Nucleus accumbens (tissue), 56 donors: Measurements from ENCODE around the gene RNF144B.
"Not testable (repeated sequence)": the region's sequence is repeated elsewhere in the genome, so short reads cannot be mapped to it uniquely, and the experiment has no call there.

Source experiments
- DNase-seq, 56 donors: peaks; one replicate each; lab custom pipeline; 2025; lab: John Stamatoyannopoulos, UW

Gene RNF144B

DNA sequence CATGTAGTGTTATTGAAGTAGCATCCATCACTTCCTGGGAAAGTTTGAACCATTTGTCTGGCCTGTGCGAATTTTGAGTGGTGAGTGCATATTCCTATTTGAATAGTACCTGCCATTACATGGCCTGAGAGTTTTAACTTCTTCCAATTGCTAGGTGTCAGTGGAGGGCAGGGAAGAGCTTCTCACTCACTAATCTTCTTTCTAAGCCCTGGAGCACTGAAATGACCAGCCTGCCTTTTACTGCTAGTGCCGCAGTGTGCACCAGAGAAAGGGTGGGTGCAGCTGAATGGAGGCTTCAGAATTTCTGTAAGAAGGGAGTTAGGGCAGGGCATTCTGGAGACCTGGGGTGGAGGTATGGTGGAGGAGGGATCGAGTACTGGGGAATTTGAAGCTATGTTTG lies 45.5 kb downstream of the RNF144B start:
- DNase-seq, result no peak

DNA sequence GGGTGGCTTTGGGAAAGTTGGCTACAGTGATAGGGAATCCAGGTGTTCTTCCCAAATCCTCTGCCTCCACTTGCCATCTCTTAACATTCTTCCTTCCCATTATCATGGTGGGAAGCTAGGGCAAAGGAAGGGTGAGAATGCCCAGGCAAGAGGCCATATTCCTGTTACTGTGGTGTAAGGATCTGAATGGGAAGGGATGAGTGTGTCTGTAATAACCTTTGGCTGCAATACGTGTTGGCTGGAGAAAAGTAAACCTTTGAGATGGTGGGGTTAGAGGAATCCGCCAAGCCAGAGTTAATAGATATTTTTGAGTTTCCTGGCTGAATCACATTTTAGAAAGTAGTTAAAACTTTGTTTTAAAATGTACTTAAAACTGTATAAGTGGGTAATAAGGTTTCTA lies 45.9 kb downstream of the RNF144B start:
- DNase-seq, result no peak

DNA sequence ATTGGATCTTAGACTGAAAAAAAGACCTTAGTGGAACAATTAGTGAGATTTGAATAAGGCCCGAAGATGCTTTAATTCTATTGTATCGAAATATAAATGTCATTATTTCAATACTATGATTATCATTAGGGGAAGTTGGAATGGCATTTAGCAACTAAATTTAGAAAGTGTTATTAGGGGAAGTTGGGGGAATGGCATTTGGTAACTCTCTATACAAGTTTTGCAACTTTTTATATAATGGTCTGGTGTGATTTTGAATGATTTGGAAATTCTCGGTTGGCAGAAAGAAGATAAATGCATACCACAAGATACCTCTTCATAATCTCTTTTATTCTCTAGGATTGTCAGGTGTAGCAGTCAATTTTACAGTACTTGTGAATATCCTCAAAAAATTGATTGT lies 49.2 kb downstream of the RNF144B start:
- DNase-seq, result no peak

GRCh38 chr6:18439581-18439980 lies 52.4 kb downstream of the RNF144B start:
- DNase-seq, result no peak

DNA sequence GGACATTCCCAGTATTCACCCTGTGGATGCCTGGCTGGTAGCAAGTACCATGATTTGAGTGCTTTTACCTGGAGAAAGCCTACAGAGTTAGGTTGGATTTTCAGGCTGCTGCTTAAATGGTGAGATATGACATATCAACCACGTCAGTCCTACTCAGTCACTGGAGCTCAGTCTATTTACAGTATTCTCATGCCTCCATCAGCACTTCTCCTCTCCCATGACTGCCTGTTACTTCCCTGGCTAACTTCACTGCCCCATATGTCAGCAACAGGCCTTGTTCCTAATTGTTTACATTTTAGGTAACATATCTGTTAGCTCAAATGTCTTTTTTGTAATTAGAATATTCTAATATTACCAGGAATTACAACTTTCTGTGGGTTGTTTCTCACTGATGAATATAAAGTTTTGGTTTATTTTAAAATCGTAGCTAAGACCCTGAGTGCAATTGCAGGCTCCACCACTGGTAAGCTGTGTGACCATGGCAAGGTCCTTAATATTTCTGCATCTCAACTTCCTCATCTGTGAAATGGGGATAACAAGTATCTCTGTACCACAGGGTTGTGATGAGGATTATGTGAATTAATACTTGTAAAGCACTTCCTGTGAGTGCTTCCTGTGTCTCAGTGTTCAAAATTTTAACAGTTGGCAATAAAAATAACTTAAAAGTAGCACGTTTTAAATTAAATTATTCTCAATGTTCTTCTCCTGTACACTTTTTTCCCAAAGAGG lies 54.3 kb downstream of the RNF144B start:
- DNase-seq, result no peak

DNA sequence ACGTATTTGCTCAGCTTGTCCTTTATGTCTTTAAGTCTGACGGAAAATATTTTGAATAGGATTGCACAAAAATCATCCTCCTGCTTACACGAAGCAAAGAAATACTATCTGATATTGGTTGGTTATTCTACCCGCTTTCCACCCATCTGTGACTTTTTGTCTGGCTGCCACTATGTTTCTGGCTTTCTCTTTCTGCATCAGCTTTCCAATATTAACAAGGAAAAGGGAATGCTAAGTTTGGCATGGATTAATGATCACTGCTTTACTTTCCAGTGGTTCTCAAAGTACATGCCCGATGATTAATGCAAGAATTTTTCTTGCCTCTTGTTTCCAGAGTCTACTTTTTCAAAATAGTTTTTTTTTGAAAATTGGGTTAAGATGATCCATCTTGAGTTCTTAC lies 57.0 kb downstream of the RNF144B start:
- no peak for DNase-seq

GRCh38 chr6:18445228-18445627 lies 58.1 kb downstream of the RNF144B start:
- no peak for DNase-seq

GRCh38 chr6:18446771-18447170 lies 59.6 kb downstream of the RNF144B start:
- DNase-seq, result no peak

- no peak for DNase-seq
Observed at GRCh38 chr6:18447552-18447951, 60.4 kb downstream of the RNF144B start.

- no peak for DNase-seq
Observed at GRCh38 chr6:18451756-18452155, 64.6 kb downstream of the RNF144B start.

DNA sequence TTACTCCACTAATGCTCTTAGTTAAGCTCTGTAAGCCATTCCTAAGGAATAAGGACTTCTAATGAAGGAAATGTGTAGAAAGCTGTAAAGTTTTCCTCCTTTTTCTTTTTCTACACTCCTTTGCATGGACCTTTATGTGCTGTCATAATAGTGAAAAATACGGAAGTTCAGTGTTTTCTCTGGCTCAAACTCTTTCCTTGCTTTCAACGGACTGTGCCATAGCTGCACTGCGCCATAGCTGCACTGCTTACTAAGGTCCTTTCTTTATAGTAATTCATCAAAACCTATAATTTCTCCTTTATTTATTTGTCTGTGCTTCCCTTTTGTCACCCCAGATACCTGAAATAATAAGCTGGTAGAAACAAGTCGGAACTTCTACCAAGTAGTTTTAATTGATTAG lies 67.3 kb downstream of the RNF144B start:
- DNase-seq, result no peak

DNA sequence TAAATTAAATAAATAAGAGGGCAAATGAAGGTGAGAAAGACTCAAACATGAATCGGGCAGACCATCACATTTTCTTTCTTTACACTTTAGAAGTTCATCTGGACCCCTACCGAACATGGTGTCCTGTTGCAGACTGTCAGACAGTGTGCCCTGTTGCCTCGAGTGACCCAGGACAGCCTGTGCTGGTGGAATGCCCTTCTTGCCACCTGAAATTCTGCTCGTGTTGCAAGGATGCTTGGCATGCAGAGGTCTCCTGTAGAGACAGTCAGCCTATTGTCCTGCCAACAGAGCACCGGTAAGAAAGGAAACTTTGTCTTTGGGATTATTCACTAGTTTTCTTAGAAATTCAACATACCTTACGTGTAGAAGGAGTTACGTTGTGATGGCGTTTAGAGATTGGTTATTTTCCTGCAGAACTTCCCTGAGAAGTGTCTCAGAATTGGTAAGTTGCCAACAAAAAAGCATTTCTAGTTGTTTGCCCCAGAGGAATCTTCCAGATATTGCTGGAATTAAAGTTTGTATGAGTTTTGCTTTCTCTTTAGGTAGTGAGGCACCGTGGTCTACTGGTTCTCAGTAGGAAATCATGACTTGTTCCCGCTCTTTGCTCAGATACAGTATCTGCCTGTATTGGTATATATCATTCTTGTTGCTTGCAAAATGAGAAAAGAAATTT lies 70.1 kb downstream of the RNF144B start:
- DNase-seq, result no peak

- DNase-seq, result not testable (repeated sequence)
Observed at GRCh38 chr6:18458086-18458485, 70.9 kb downstream of the RNF144B start.

DNA sequence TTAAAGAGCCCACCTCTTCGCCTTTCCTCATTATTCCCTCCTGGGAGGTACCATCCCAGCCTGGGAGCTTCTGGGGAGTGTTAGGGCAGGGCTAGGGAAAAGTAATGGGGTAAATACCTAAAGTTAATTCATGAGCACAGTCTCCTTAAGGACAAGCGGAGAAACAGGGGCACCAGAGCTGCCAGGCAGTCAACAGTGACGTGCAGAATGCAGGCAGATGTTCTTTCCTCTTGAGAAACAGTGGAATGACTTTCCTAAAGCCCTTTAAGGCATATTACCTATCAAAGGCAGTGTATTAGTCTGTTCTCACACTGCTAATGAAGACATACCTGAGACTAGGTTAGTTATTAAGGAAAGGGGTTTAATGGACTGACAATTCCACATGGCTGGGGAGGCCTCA lies 76.3 kb downstream of the RNF144B start:
- DNase-seq, result no peak

DNA sequence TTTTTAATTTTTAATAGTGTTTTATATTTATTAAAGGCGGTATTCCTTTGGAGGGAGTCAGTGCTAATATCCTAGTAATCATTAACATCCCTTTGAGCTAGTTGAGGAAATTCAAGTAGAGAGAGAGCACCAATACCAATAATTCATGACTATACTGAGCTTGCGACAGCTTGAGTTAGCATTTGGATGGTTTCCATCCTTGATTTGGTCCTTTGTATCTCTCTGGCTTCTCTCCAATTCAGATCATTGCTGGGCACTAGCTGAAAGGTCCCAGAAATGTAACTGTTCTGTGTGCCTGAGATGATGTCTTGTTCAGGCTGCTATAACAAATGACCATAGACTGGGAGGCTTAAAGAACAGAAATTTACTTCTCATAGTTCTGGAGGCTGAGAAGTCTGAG lies 77.0 kb downstream of the RNF144B start:
- DNase-seq, result no peak

DNA sequence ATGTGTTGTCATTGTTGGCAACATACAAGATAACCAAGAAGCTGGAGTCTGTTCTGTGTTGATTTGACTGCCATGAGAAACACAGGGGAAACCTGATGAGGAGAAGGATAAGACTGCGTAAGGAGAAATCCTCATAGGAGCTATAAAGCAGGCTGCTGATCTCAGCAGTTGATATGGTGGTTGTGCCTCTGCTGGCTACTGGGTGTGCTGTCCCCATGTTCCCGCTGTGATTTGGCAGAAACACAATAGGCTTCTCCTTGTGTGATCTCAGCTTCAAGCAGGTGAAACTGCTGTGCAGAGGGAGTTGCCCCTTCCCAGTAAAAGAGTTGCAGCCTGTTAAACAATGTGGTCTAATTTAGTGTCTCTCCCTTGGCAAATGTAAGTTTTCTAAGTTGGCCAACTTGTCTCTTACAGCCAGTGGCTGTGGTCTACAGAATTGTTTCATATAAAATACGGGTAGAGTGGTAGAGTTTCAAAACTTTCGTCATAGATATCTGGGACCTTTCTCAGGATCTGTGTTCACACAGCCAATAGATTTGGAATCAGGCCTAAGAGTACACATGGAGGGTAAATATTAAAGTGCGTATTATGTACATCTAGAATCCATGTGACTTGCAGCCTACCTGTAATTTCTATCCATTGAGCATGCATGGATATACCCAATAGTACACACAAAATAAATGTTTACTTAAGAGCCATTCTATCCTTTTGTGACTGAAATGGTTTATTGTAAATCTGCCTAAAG lies 78.4 kb downstream of the RNF144B start:
- DNase-seq, result no peak

GRCh38 chr6:18467741-18468502 lies 80.8 kb downstream of the RNF144B start:
- DNase-seq, result no peak

DNA sequence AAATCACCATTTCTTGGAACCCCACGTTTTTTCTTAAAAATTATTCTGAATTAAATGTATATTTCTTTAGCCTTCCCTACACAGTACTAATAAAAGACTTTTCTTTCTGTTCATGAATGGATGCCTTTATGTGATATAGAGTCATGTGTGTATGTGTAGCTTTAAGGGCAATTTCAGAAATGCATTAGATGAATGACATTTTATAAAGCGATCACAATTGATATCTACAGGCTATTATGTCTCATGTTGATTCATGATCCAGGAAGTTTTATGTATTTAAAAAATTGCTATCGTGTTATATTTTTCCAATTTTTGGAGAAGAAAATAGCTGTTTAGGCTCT lies 81.3 kb downstream of the RNF144B start:
- DNase-seq, result no peak

GRCh38 chr6:18469536-18469935 lies 82.4 kb downstream of the RNF144B start:
- no peak for DNase-seq

DNA sequence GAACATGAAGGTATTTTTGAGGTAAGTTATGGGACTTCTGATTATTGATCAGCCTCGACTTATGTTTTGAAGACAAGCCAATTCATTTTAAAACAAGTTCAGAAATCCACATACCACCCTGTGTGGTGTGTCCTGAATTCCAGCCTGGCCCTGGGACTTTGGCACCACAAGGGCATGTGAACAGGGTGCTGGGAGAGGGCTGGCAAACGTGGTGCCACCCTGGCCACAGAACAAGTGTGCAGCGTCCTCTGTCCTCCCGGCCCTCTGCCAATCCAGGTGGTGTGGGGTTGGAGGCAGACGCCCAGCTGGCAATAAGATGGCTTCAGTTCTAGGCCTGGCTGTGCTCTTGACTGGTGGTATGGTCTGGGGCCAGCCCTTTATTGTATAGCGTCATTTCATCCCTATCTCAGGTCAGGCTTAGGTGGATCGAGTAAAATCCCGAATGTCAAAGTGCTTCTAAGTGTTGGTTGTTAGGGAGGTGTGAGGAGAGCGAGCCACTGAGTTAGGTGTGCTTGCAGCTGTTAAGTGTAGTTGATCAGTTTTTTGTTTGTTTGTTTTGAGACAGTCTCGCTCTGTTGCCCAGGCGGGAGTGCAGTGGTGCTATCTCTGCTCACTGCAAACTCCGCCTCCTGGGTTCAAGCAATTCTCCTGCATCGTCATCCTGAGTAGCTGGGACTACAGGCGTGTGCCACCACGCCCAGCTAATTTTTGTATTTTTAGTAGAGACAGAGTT lies 84.2 kb downstream of the RNF144B start:
- DNase-seq, result no peak
